HUES48 (cell line): ENCODE measurements around the gene KCNE5.
"Not testable (repeated sequence)": the region's sequence is repeated elsewhere in the genome, so short reads cannot be mapped to it uniquely, and the experiment has no call there.

Experiments used
- H3K27ac ChIP-seq: one replicate; pipeline ENCODE4 v1.7.0; 2013; ENCODE audit warnings: low read depth, low read length, inconsistent platforms
- H3K27me3 ChIP-seq: 2 replicates; pipeline ENCODE4 v1.6.1; 2013; ENCODE audit warnings: mild to moderate bottlenecking, low read length; ENCODE audit not compliant: control insufficient read depth, insufficient read depth
- H3K36me3 ChIP-seq: 2 replicates; pipeline ENCODE4 v1.6.1; 2013; ENCODE audit warnings: low read length; ENCODE audit not compliant: control insufficient read depth, insufficient read depth
- H3K4me1 ChIP-seq: 2 replicates; pipeline ENCODE4 v1.6.1; 2013; ENCODE audit warnings: mild to moderate bottlenecking, low read length; ENCODE audit not compliant: control insufficient read depth, insufficient read depth
- H3K4me3 ChIP-seq: 2 replicates; pipeline ENCODE4 v1.5.1; 2013; ENCODE audit warnings: mild to moderate bottlenecking, low read depth, low read length
- H3K9ac ChIP-seq: 2 replicates; pipeline ENCODE4 v1.6.1; 2013; ENCODE audit warnings: mild to moderate bottlenecking, low read depth, low read length, moderate library complexity
- H3K9me3 ChIP-seq: 2 replicates; pipeline ENCODE4 v1.6.1; 2013; ENCODE audit warnings: low read length; ENCODE audit not compliant: control insufficient read depth, insufficient read depth

Gene KCNE5

GRCh38 chrX:109644671-109645070 is 19.7 kb upstream of the KCNE5 start:
- H3K27ac ChIP-seq, H3K27me3 ChIP-seq, H3K9me3 ChIP-seq, H3K36me3 ChIP-seq, H3K4me3 ChIP-seq, H3K4me1 ChIP-seq, H3K9ac ChIP-seq: not testable (repeated sequence)

- no peaks in the 10 kb centered on the region for H3K4me1 ChIP-seq
- no peaks in the 10 kb centered on the region; the same call in 1 of the 2 replicates for H3K27me3 ChIP-seq
- H3K9ac ChIP-seq = no peak overlapping the region
- no peak overlapping the region for H3K27ac ChIP-seq
- H3K36me3 ChIP-seq = no peaks in the 10 kb centered on the region
- H3K9me3 ChIP-seq = no peaks in the 10 kb centered on the region
- H3K4me3 ChIP-seq = no peak overlapping the region
These were observed 18.7 kb upstream of the KCNE5 start for GRCh38 chrX:109643687-109644086.

- Histone ChIP-seq H3K4me1 (no peaks in the 10 kb centered on the region), H3K27ac (no peak overlapping the region), H3K36me3 (no peaks in the 10 kb centered on the region)
These were observed 13.2 kb upstream of the KCNE5 start for GRCh38 chrX:109638158-109638557.

GRCh38 chrX:109637477-109637876 is 12.5 kb upstream of the KCNE5 start:
- not testable (repeated sequence) for H3K4me1 ChIP-seq, H3K9me3 ChIP-seq, H3K36me3 ChIP-seq, H3K4me3 ChIP-seq, H3K9ac ChIP-seq, H3K27me3 ChIP-seq, H3K27ac ChIP-seq

More at GRCh38 chrX:109638158-109638557, 13.2 kb upstream of the KCNE5 start:
- Histone ChIP-seq H3K9ac (no peak overlapping the region), H3K4me3 (no peak overlapping the region), H3K27me3 (no peaks in the 10 kb centered on the region; the same call in 1 of the 2 replicates), H3K9me3 (no peaks in the 10 kb centered on the region)

- Histone ChIP-seq H3K27me3 (no peaks in the 10 kb centered on the region), H3K36me3 (no peaks in the 10 kb centered on the region), H3K27ac (no peak overlapping the region), H3K9ac (no peak overlapping the region), H3K9me3 (no peaks in the 10 kb centered on the region), H3K4me3 (no peak overlapping the region), H3K4me1 (peaks cover 4% of the 10 kb centered on the region)
These were observed 10.2 kb upstream of the KCNE5 start for GRCh38 chrX:109635146-109635545.

GRCh38 chrX:109632906-109633504 is 8.0 kb upstream of the KCNE5 start:
- H3K27me3 ChIP-seq = 0 out of 2 replicates have a peak, but pooled peaks cover 3% of the 10 kb centered on the region
- H3K27ac ChIP-seq = no peak overlapping the region
- no peaks in the 10 kb centered on the region for H3K36me3 ChIP-seq
- no peak overlapping the region for H3K4me3 ChIP-seq
- H3K9me3 ChIP-seq = no peaks in the 10 kb centered on the region
- peaks cover 4% of the 10 kb centered on the region for H3K4me1 ChIP-seq
- H3K9ac ChIP-seq = no peak overlapping the region

- Histone ChIP-seq H3K9ac (no peak overlapping the region), H3K9me3 (no peaks in the 10 kb centered on the region), H3K27ac (no peak overlapping the region), H3K27me3 (peaks cover 25% of the 10 kb centered on the region), H3K4me1 (peaks cover 4% of the 10 kb centered on the region), H3K36me3 (no peaks in the 10 kb centered on the region), H3K4me3 (no peak overlapping the region)
These were observed 4.3 kb upstream of the KCNE5 start for GRCh38 chrX:109629310-109629709.

GRCh38 chrX:109626637-109627036 is 1.7 kb upstream of the KCNE5 start:
- Histone ChIP-seq H3K27ac (no peak overlapping the region), H3K36me3 (no peaks in the 10 kb centered on the region), H3K9me3 (no peaks in the 10 kb centered on the region), H3K9ac (no peak overlapping the region), H3K4me3 (no peak overlapping the region), H3K4me1 (peaks cover 5% of the 10 kb centered on the region; the same call in 1 of the 2 replicates), H3K27me3 (peaks cover 35% of the 10 kb centered on the region)

- peak overlapping the region; percentile 44; the same call in 1 of the 2 replicates for H3K4me3 ChIP-seq
- no peak overlapping the region for H3K9ac ChIP-seq
- no peaks in the 10 kb centered on the region for H3K36me3 ChIP-seq
- H3K27ac ChIP-seq = no peak overlapping the region
- no peaks in the 10 kb centered on the region for H3K9me3 ChIP-seq
- H3K4me1 ChIP-seq = peaks cover 5% of the 10 kb centered on the region; the same call in 1 of the 2 replicates
- H3K27me3 ChIP-seq = peaks cover 37% of the 10 kb centered on the region
These were observed 975 bp downstream of the KCNE5 start for GRCh38 chrX:109623997-109624396.

- no peak overlapping the region for H3K4me3 ChIP-seq
- peaks cover 5% of the 10 kb centered on the region; the same call in 1 of the 2 replicates for H3K4me1 ChIP-seq
- no peaks in the 10 kb centered on the region for H3K36me3 ChIP-seq
- peaks cover 27% of the 10 kb centered on the region for H3K27me3 ChIP-seq
- H3K9ac ChIP-seq = no peak overlapping the region
- no peaks in the 10 kb centered on the region for H3K9me3 ChIP-seq
- no peak overlapping the region for H3K27ac ChIP-seq
These were observed 2.7 kb downstream of the KCNE5 start for GRCh38 chrX:109622270-109622669.

- Histone ChIP-seq H3K9ac (no peak overlapping the region), H3K27me3 (peaks cover 22% of the 10 kb centered on the region), H3K27ac (no peak overlapping the region), H3K9me3 (no peaks in the 10 kb centered on the region), H3K4me3 (no peak overlapping the region), H3K4me1 (peaks cover 5% of the 10 kb centered on the region; the same call in 1 of the 2 replicates), H3K36me3 (no peaks in the 10 kb centered on the region)
These were observed 5.2 kb downstream of the KCNE5 start for GRCh38 chrX:109619771-109620170.
